Measurements from ENCODE around the gene SNX17. TPM values are rescaled to one million over a fixed set of nuclear protein-coding genes. Genes with fewer than 3 reads are reported as not detected.

The SNX17 gene
- total RNA-seq, 1 donor from 2014 or later, result 64.6 TPM

DNA sequence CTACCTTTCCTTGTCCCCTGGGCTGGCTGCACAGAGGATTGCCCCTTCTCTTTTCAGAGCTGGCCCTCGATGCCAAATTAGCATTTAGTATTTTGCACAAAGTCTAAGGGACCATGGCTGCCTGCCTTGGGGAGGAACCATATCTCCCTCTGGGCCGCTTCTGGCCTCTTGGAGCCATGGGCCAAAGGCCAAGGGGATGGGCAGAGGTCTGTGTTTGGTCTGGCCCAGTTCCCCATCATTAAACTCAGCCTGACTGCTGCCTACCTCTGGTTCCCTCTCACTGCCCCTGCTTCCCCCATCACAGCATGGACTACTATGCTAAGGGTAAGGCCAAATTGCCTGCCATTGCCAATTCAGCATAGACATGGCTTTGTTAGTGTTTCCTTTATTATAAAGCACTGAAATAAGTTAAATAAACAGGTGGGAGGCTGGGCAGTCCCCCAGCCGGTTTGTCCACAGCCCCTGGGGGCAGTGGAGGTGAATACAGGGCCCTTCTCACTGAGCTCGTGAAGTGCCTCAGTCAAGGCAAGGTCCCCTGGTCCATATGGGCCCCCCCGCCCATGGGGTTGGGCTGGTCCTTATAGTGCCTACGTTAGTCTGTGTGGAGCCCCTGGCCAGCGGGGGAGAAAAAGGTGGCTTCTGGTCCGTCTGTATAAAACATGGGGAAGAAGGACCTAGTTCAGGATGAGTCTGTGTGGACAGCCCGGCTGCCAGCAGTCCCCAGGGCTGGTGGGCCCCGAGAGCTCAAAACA lies 6.6 kb downstream of the SNX17 start:
- DNase-seq (ENCODE audit: low read depth), result no peak
- no peak overlapping the region for H3K4me3 ChIP-seq (ENCODE audit: low read depth, low read length)
- TF ChIP-seq, protein P1, sequence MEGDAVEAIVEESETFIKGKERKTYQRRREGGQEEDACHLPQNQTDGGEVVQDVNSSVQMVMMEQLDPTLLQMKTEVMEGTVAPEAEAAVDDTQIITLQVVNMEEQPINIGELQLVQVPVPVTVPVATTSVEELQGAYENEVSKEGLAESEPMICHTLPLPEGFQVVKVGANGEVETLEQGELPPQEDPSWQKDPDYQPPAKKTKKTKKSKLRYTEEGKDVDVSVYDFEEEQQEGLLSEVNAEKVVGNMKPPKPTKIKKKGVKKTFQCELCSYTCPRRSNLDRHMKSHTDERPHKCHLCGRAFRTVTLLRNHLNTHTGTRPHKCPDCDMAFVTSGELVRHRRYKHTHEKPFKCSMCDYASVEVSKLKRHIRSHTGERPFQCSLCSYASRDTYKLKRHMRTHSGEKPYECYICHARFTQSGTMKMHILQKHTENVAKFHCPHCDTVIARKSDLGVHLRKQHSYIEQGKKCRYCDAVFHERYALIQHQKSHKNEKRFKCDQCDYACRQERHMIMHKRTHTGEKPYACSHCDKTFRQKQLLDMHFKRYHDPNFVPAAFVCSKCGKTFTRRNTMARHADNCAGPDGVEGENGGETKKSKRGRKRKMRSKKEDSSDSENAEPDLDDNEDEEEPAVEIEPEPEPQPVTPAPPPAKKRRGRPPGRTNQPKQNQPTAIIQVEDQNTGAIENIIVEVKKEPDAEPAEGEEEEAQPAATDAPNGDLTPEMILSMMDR (conservative IDR thresholded peaks at IDR 0.05; ENCODE audit: low read depth, low read length), result no peak

DNA sequence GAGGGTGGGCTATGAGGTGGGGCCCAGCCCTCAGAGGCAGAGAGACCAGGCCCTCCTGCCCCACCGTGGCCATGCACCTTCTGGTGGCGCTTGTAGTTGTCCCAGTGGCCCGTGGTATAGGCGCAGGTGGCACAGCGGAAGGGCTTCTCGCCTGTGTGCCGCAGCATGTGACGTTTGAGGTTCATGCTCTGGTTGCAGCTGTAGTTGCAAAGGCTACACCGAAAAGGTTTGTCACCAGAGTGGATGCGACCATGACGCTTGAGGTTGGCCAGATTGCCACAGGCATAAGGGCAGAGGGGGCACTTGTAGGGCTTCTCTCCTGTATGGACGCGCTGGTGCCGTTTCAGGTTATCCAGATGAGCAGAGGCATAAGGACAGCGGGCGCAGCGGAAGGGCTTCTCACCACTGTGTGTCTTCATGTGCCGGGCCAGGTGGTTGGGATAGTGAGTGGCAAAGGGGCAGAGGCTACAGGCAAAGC lies 7.2 kb downstream of the SNX17 start:
- H3K4me3 ChIP-seq (ENCODE audit: low read depth, low read length), result no peak overlapping the region
- TF ChIP-seq, protein P1 (conservative IDR thresholded peaks at IDR 0.05; ENCODE audit: low read depth, low read length), result no peak
- DNase-seq (ENCODE audit: low read depth), result no peak

DNA sequence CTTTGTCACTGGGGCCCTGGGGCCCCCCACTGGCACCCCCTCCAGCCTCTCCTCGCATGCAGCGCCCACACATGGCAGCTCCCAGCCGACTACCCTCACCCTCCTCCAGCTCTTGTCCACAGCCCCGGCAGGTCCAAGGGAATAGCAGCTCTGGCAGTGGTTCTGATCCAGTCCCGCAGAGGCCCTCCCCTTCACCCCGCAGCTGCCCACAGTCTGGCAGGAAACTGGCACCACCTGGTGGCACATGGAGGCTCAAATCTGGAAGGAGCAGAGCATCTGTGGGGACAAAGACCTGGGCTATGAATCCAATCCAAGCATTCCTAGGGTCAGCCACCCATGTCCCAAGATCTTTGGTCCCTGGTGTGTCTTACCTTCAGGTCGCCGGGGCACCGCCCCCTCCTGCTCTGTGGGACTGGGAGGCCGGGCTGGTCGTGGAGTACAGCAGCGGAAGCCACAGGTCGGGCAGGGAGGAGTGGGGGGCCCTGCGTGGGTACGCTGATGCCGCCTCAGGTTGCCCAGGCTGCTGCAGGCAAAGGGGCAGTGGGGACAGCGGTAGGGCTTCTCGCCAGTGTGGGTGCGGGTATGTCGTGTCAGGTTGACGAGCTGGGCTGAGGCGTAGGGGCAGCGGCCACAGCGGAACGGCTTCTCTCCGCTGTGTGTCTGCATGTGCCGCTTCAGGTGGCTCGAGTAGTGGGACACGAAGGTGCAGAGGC lies 7.8 kb downstream of the SNX17 start:
- TF ChIP-seq, protein P1 (conservative IDR thresholded peaks at IDR 0.05; ENCODE audit: low read depth, low read length), result peak; percentile 62
- no peak for DNase-seq (ENCODE audit: low read depth)

DNA sequence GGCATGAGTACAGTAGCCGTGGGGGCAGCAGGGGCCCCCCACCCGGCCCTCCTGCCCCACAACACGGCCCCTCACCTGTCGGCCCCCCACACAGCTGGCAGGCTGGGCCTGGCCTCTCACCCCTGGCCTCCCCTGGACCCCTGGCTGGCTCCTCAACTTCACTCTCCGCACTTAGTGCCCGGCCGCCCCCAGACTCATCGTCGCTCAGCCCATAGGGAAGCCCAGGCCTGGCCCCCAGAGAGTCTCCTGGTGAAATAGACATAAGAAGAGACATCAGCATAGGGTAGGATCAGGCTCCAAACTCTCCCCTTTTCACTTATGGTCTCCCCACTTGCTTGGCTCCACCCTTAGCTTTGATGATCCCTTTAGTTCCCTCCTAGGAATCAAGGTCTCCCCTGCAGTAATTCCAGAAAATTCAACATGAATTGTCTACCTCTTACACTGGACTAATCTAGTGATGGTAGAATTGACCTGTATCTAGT lies 8.4 kb downstream of the SNX17 start:
- no peak for DNase-seq (ENCODE audit: low read depth)
- H3K4me3 ChIP-seq (ENCODE audit: low read depth, low read length), result peak overlapping the region; percentile 88
- TF ChIP-seq, protein P1 (conservative IDR thresholded peaks at IDR 0.05; ENCODE audit: low read depth, low read length), result no peak

More for the DNA sequence above, 7.8 kb downstream of the SNX17 start:
- H3K4me3 ChIP-seq (ENCODE audit: low read depth, low read length), result peak overlapping the region; percentile 88

DNA sequence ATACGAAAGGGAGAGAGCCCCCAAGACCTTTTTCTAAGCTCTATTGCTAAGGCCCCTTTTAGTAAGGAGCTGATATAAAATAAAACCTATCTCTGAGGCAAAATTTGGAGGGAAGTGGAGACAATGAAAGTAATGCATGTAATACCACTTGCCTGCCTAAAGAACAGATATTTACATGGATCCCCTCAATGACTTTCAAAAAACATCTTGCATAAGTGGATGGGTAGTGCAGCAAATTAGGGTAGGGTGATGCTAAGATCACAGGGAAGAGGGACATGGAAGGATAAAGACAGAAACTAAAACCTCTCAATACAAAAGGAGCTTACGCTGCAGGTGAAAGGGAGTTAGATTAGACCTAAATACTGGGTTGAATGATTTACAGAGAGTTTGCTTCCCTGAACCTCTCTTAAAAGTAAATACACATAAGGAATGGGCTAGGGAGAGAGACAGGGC lies 9.0 kb downstream of the SNX17 start:
- no peak for DNase-seq (ENCODE audit: low read depth)
- TF ChIP-seq, protein P1 (conservative IDR thresholded peaks at IDR 0.05; ENCODE audit: low read depth, low read length), result no peak
- H3K4me3 ChIP-seq (ENCODE audit: low read depth, low read length), result peak overlapping the region; percentile 88

DNA sequence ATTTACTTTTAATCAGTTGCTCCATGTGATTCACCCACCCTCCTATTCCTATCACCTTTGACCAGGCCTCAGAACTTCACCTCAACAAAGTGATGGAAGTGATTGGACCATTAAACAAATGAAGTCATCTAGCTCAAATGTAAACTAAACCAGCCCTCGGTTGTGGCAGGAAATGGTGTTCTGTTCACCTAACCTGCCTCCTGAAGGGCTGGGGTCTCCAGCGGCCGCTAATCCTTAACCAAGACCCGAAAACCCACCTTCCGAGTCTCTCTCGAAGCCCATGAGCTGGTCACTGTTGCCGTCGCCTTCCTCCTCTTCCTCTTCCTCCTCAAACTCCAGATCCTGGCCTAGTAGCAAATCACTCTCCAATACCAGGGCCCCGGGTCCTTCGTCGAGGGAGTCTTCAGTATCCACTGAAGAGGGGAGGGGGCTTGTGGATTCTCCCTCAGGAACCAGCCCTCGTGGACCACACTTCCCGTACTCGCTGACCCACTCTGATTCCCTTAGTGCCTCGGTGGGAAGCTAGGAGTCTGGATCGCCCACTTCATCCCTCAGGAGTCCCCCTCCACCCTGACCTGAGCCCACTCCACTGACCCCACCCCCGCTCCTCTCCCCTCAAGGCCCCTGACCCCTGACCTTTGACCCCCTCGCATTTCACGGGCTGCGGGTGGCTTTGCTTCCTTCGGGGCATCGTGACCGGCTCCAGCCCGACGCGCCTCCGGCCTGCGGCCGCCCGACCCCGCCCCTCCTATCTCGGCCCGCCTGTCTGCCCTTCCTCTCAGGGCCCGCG lies 9.6 kb downstream of the SNX17 start:
- TF ChIP-seq, protein P1 (conservative IDR thresholded peaks at IDR 0.05; ENCODE audit: low read depth, low read length), result no peak
- peak overlapping the region; percentile 88 for H3K4me3 ChIP-seq (ENCODE audit: low read depth, low read length)
- no peak for DNase-seq (ENCODE audit: low read depth)

Data from epithelial cell of proximal tubule (primary cell).